Measurements from ENCODE around the gene DLGAP1. TPM values are rescaled to one million over a fixed set of nuclear protein-coding genes. Genes with fewer than 3 reads are reported as not detected.

The DLGAP1 gene
- total and polyA plus RNA-seq, 2 of the 8 experiments (the other 6 are each of a cell fraction or from before 2014, with no cell fraction given), result 11.8 to 16.9 TPM

DNA sequence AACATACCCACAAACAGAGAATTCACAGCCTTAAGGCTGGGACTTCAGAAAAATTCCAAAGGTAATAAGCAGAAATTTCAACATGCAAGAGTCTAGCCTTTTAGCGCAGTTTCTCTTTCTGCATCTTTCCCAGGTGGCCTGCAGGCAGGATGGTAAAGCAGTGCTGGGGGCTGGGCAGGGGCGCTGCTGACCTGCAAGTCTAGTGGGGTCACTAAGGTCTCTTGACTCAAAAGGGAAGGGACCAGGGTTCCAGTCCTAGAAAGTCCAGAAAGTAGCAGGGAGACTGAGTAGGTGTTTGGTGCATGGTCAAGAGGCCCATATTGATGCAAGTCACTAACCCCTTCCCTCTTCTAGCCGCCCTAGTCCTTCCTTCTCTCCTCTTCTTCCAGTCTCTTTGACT lies 835.9 kb downstream of the DLGAP1 start:
- H3K23ac ChIP-seq (ENCODE audit: insufficient read length), result no peak overlapping the region
- H3K27me3 ChIP-seq (replicated peaks in 1 of 4; ENCODE audit: control insufficient read depth in 3 of 4, extremely low read depth in 1 of 4, insufficient read depth in 3 of 4, low read length in 3 of 4), result no peaks in the 10 kb centered on the region
- H3K18ac ChIP-seq (ENCODE audit: extremely low read depth, low read length), result no peak overlapping the region
- H3K56ac ChIP-seq (replicated peaks; ENCODE audit: insufficient read length, low read depth, low read length), result no peak overlapping the region
- H3K23me2 ChIP-seq (ENCODE audit: low read depth, low read length), result no peaks in the 10 kb centered on the region
- H4K20me1 ChIP-seq (replicated peaks in 1 of 2; ENCODE audit: control insufficient read depth in 1 of 2, insufficient read depth in 2 of 2, low read length in 2 of 2), result no peaks in the 10 kb centered on the region
- 94% methylated on average over 3 of the region's 3 CpGs; no CpG with 5 or more reads in 1 of the 2 experiments for WGBS, 2 experiments (ENCODE audit: extremely low coverage in 1 of 2, insufficient coverage in 1 of 2, insufficient read length in 1 of 2, insufficient replicate concordance in 2 of 2, low coverage in 1 of 2, low lambda C conversion rate in 2 of 2, missing lambda C conversion rate in 1 of 2)
- H3K9ac ChIP-seq (replicated peaks in 1 of 4; ENCODE audit: extremely low read depth in 1 of 4, low read depth in 3 of 4, low read length in 3 of 4), result no peak overlapping the region
- no peak overlapping the region for H2BK15ac ChIP-seq (ENCODE audit: low read length)
- H3K4me2 ChIP-seq (ENCODE audit: insufficient read depth in 1 of 2, low read depth in 2 of 2, low read length in 2 of 2), result no peak overlapping the region
- no peak overlapping the region for H3K4ac ChIP-seq (replicated peaks; ENCODE audit: insufficient read length, low read depth, low read length)
- H2AK5ac ChIP-seq (ENCODE audit: low read depth, low read length), result no peak overlapping the region
- CTCF ChIA-PET (ENCODE audit: partially characterized antibody), result interaction anchor here (0.7 to 1.7 kb wide), 3 partner anchors 26 to 376 kb away, joined by 4 read pairs; no protein-coding TSS in a partner anchor
- FAIRE-seq (no peak), DNase-seq (ENCODE audit: low read depth in 1 of 2, low spot score in 2 of 2) (no peak)
- no peak overlapping the region for H4K91ac ChIP-seq (replicated peaks; ENCODE audit: insufficient read length, low read length)
- no peaks in the 10 kb centered on the region for H3K79me1 ChIP-seq (ENCODE audit: low read depth, low read length)
- H3K27ac ChIP-seq (ENCODE audit: low read depth, low read length), result no peak overlapping the region
- no peak overlapping the region for H2BK120ac ChIP-seq (replicated peaks; ENCODE audit: low read depth, low read length)
- H3K9me3 ChIP-seq (ENCODE audit: insufficient read depth in 2 of 2, low read depth in 1 of 2, low read length in 1 of 2), result no peaks in the 10 kb centered on the region
- no peaks in the 10 kb centered on the region for H3K79me2 ChIP-seq (ENCODE audit: control insufficient read depth in 1 of 2, insufficient read depth in 2 of 2, low read length in 2 of 2)
- H4K8ac ChIP-seq (ENCODE audit: extremely low read depth, insufficient read depth, low read length), result no peak overlapping the region
- POLR2A ChIA-PET (ENCODE audit: partially characterized antibody), result interaction anchor here (0.6 to 2.8 kb wide), 4 partner anchors 10 to 322 kb away, joined by 3 to 11 read pairs (median 6); no protein-coding TSS in a partner anchor
- no peak overlapping the region for H3K14ac ChIP-seq (ENCODE audit: insufficient read length)
- H3K4me1 ChIP-seq (replicated peaks in 1 of 4; ENCODE audit: control insufficient read depth in 3 of 4, insufficient read depth in 4 of 4, low read length in 3 of 4), result peaks cover 3 to 10% (median 6%) of the 10 kb centered on the region in 4 experiments
- H2BK5ac ChIP-seq (ENCODE audit: low read depth, low read length), result no peak overlapping the region
- H2AFZ ChIP-seq (ENCODE audit: low read length), result no peak overlapping the region
- H2BK20ac ChIP-seq (ENCODE audit: low read length), result no peak overlapping the region
- H2BK12ac ChIP-seq (ENCODE audit: low read depth, low read length), result no peak overlapping the region
- H3K4me3 ChIP-seq (ENCODE audit: extremely low read depth in 1 of 4, insufficient read depth in 2 of 4, low read depth in 3 of 4, low read length in 4 of 4), result no peak overlapping the region
- no peaks in the 10 kb centered on the region for H3K36me3 ChIP-seq (ENCODE audit: control insufficient read depth in 2 of 4, insufficient read depth in 4 of 4, low read length in 3 of 4)
- H4K5ac ChIP-seq (ENCODE audit: insufficient read length, low read depth, low read length), result no peak overlapping the region
- TF ChIP-seq, protein P1, sequence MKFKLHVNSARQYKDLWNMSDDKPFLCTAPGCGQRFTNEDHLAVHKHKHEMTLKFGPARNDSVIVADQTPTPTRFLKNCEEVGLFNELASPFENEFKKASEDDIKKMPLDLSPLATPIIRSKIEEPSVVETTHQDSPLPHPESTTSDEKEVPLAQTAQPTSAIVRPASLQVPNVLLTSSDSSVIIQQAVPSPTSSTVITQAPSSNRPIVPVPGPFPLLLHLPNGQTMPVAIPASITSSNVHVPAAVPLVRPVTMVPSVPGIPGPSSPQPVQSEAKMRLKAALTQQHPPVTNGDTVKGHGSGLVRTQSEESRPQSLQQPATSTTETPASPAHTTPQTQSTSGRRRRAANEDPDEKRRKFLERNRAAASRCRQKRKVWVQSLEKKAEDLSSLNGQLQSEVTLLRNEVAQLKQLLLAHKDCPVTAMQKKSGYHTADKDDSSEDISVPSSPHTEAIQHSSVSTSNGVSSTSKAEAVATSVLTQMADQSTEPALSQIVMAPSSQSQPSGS (IDR thresholded peaks at IDR 0.05; ENCODE audit: low read length), result no peak
- TF ChIP-seq, protein P2, sequence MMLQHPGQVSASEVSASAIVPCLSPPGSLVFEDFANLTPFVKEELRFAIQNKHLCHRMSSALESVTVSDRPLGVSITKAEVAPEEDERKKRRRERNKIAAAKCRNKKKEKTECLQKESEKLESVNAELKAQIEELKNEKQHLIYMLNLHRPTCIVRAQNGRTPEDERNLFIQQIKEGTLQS (IDR thresholded peaks at IDR 0.05; ENCODE audit: insufficient read depth, low read depth, low read length), result no peak
- TF ChIP-seq CBX8 (IDR thresholded peaks at IDR 0.05; ENCODE audit: borderline replicate concordance, low read depth, low read length) (no peak), JUND (IDR thresholded peaks at IDR 0.05; ENCODE audit: low read length) (no peak), TCF12 (IDR thresholded peaks at IDR 0.05; ENCODE audit: low read depth, low read length) (no peak), EGR1 (IDR thresholded peaks at IDR 0.05; ENCODE audit: borderline replicate concordance, low read depth, low read length) (no peak)
